Effector memory CD4-positive, alpha-beta T cell (primary cell): ENCODE measurements around the gene MED13L.
"Not testable (repeated sequence)": the region's sequence is repeated elsewhere in the genome, so short reads cannot be mapped to it uniquely, and the experiment has no call there.

Experiments used
- DNase-seq, 3 donors: peaks; one replicate each; pipeline ENCODE4 v3.0.0-alpha.2; 2020
- H3K27ac ChIP-seq: 2 replicates; pipeline ENCODE4 v1.7.0; 2013; ENCODE audit warnings: mild to moderate bottlenecking, low read length, moderate library complexity; ENCODE audit not compliant: insufficient read depth, poor library complexity, severe bottlenecking
- H3K27me3 ChIP-seq: replicated peaks from 2 replicates; pipeline ENCODE4 v1.7.0; 2013; ENCODE audit warnings: mild to moderate bottlenecking, low read length; ENCODE audit not compliant: insufficient read depth, control insufficient read depth, poor library complexity, severe bottlenecking
- H3K36me3 ChIP-seq: 2 replicates; pipeline ENCODE4 v1.7.0; 2013; ENCODE audit warnings: mild to moderate bottlenecking, low read length, moderate library complexity; ENCODE audit not compliant: control insufficient read depth, insufficient read depth
- H3K4me1 ChIP-seq: 2 replicates; pipeline ENCODE4 v1.7.0; 2013; ENCODE audit warnings: low read length, mild to moderate bottlenecking; ENCODE audit not compliant: control insufficient read depth, insufficient read depth, poor library complexity, severe bottlenecking
- H3K4me3 ChIP-seq: 2 replicates; pipeline ENCODE4 v1.7.0; 2013; ENCODE audit warnings: low read length, low read depth, mild to moderate bottlenecking; ENCODE audit not compliant: insufficient read depth, poor library complexity, severe bottlenecking
- H3K9me3 ChIP-seq: 2 replicates; pipeline ENCODE4 v1.7.0; 2013; ENCODE audit warnings: mild to moderate bottlenecking, low read length, moderate library complexity; ENCODE audit not compliant: control insufficient read depth

Gene MED13L

DNA sequence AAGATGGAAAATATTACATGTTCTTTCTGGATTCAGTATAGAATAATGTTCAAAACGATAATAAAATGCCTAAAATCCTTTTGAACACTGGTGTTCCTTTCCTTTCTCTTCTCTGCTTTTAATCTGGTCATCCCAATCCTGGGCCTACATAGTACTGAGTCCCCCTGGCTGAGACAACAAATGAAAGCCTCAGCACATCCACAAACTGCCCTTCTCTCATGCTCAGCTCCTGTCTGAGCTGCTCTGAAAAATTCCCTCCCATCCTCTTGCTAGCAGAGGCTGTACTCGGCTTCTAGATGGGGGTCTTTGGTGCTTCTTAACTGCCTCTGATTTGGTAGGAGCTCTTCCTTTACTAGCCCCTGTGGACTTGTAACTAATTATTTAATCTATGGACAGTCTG lies 232.3 kb downstream of the MED13L start:
- H3K27ac ChIP-seq = no peak overlapping the region
- no peaks in the 10 kb centered on the region for H3K9me3 ChIP-seq
- no peak for DNase-seq
- H3K27me3 ChIP-seq = no peaks in the 10 kb centered on the region
- no peaks in the 10 kb centered on the region for H3K4me1 ChIP-seq
- no peak overlapping the region for H3K4me3 ChIP-seq
- no peaks in the 10 kb centered on the region for H3K36me3 ChIP-seq

DNA sequence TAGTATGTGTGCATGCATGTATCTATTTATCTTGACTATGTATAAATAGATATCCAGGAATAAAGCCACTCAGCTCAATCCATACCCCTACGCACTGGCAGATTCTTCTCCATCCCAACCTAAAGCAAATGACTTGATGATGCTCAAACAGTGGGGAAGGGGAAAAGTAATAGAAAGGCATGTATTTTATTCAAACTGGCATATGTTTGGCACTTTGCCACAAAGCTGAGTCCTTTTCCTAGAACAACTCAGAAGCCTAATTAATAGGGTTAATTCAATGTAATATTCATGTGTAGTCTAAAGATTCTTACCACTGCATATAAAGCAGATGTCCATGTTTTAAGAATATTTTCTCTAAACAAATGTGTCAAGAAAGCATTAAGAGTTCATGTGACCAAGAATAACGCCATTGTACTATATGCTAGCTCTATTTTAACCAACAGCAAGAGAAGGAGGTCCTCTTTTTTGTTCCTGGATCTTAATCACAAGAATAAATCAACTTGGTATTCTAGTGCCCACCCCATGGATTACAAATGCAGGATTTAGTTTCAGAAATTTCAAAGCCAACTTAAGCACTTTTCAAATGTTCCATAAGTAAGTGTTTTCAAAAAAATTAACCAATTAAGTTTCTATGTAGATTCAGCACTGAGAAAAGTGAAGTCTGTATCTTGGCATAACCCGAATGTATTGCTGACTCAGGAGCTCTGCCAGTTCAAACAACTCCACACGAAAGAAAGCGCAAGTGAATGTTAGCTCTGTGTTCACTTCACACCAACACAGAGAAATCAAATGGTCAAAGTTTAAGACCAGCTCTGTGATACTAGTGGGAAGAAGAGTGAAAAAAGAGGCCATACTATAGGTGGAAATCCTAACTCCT lies 233.6 kb downstream of the MED13L start:
- DNase-seq = no peak
- no peaks in the 10 kb centered on the region for H3K27me3 ChIP-seq

DNA sequence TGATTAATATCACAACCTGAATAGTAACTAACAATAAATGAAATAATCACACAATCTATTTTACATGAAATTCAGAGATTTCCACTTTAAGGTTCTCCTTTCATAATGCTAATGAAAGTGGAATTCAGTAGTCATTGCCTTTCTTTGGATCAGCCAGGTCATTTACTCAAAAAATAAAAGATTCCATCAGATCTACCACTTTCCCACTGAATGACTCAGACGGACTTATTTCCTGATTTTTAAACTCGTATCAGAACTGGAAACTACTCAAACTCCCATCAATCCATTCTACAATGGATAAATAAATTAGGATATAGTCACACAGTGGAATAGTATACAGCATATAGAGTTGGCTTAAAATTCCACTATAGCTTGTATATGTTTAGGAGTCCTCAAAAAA lies 237.1 kb downstream of the MED13L start:
- Histone ChIP-seq H3K27me3 (no peaks in the 10 kb centered on the region), H3K4me3 (no peak overlapping the region), H3K4me1 (no peaks in the 10 kb centered on the region), H3K27ac (no peak overlapping the region), H3K36me3 (no peaks in the 10 kb centered on the region), H3K9me3 (no peaks in the 10 kb centered on the region)
- DNase-seq = no peak

More for the DNA sequence above, 233.6 kb downstream of the MED13L start:
- no peaks in the 10 kb centered on the region for H3K4me1 ChIP-seq
- no peaks in the 10 kb centered on the region for H3K36me3 ChIP-seq
- H3K9me3 ChIP-seq = no peaks in the 10 kb centered on the region
- no peak overlapping the region for H3K4me3 ChIP-seq
- no peak overlapping the region for H3K27ac ChIP-seq

DNA sequence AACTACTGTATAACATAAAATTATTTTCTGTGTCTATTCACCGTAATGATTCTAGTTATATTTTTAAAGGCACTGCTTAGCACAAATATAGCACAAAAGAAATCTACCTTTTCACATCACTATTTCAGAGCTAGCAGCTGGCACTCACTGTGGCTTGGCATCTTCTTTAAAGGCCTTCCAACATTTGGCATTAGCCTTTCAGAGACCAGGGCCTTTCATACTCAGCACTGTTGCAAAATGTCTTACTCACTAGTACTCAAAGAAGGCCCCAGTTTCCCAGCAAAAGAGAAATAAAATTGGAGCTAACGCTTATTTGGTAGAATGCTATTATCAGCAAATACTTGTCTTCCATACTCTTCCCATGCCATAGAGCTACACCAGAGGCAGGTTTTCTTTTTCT lies 238.4 kb downstream of the MED13L start:
- no peaks in the 10 kb centered on the region for H3K9me3 ChIP-seq
- no peaks in the 10 kb centered on the region for H3K4me1 ChIP-seq
- no peak for DNase-seq
- no peaks in the 10 kb centered on the region for H3K36me3 ChIP-seq
- no peak overlapping the region for H3K4me3 ChIP-seq
- H3K27me3 ChIP-seq = no peaks in the 10 kb centered on the region
- no peak overlapping the region for H3K27ac ChIP-seq

DNA sequence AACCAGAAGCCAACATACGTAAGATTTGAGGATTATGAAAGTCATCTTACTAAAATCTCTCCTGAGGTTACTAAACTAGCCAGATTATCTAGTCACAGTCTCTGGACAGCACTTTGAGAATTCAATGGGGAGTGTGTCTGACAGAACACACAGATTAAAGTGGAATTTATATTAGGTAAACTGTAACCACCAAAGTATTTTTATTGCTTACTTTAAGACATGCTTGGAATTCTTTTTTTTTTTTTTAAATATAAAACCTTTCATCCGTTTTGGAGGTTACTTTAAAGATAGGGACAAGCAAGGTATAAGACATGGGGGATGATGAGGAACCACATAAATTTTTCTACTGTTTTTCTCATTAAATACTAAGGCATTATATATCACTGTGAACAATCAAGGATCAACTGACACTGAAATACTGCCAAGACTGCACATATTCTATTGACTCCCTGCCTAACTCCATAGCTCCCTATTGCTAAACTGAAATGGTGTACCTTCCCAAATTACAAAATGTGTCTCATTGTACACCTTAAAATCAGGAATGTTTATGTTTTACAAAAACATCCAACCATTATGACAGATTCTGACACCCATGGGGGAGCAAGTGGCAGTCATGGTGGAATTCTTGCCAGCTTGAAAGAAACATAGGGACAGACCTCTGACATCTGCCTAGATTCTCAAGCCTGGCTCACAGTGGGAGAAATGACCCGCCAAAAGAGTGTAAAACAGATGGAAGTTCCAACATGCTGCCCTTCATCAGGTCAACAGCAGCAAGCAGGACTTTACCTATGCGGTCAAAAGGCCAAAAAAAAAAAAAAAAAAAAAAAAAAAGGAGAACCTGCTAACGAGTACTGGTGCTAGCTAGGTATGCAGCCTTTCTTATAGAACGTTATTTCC lies 239.3 kb downstream of the MED13L start:
- Histone ChIP-seq H3K27me3 (no peaks in the 10 kb centered on the region), H3K27ac (no peak overlapping the region), H3K9me3 (no peaks in the 10 kb centered on the region), H3K4me3 (no peak overlapping the region), H3K36me3 (no peaks in the 10 kb centered on the region), H3K4me1 (no peaks in the 10 kb centered on the region)
- no peak for DNase-seq

DNA sequence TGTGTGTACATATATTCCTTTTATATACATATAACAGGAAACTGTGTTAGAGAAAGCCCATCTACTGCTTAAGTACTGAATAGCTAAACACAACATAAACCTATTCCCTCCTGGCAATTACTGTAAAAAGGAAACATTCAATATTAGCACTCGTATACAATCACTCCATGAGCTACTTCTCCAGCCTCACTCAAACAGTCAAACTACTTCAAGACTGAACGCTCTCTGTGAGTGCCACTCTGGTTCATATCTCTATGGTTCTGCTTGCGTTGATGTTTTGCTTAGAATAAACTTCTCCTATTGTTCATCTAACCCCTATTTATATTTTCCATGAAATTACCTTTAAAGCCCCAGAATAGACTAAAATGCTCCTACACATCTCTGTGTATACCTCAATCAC lies 243.7 kb downstream of the MED13L start:
- no peak for DNase-seq
- Histone ChIP-seq H3K27me3 (no peaks in the 10 kb centered on the region), H3K4me1 (no peaks in the 10 kb centered on the region), H3K27ac (no peak overlapping the region), H3K36me3 (no peaks in the 10 kb centered on the region), H3K9me3 (no peaks in the 10 kb centered on the region), H3K4me3 (no peak overlapping the region)

DNA sequence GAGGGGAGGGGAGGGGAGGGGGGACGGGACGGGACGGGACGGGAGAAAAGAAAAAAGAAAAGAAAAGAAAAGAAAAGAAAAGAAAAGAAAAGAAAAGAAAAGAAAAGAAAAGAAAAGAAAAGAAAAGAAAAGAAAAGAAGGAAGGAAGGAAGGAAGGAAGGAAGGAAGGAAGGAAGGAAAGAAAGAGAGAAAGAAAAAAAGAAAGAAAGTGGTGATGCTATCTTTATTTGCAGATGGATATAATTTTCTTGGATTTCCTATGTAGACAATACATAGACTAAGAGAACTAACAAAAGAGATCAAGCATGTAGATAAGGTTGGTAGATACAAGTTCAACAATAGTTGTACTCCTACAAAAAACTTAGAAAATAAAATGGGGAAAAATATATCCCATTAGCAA lies 245.9 kb downstream of the MED13L start:
- DNase-seq = not testable (repeated sequence)

DNA sequence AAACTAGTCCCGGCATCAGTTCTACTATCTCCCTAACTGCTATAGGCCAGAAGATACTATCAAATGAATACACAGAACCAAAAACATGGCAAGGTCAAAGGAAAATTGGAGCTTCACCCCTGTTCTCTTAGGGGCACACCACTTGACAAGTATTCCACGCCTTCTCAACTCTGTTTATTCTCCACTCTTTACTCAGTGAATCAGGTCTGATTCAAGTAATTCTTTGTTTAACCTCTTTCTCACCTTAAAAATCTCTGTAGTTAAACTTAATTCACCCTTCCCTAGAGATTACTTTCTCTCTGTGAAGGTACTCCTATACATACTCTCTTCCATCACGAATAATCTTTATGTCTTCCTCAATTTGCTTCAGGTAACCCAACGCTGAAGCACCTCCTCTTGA lies 248.9 kb downstream of the MED13L start:
- H3K36me3 ChIP-seq = no peaks in the 10 kb centered on the region
- H3K4me3 ChIP-seq = no peak overlapping the region
- no peaks in the 10 kb centered on the region for H3K27me3 ChIP-seq
- no peak for DNase-seq
- H3K9me3 ChIP-seq = no peaks in the 10 kb centered on the region
- no peak overlapping the region for H3K27ac ChIP-seq
- no peaks in the 10 kb centered on the region for H3K4me1 ChIP-seq

More for the DNA sequence above, 245.9 kb downstream of the MED13L start:
- H3K9me3 ChIP-seq, H3K27ac ChIP-seq, H3K4me3 ChIP-seq, H3K27me3 ChIP-seq, H3K4me1 ChIP-seq, H3K36me3 ChIP-seq: not testable (repeated sequence)

DNA sequence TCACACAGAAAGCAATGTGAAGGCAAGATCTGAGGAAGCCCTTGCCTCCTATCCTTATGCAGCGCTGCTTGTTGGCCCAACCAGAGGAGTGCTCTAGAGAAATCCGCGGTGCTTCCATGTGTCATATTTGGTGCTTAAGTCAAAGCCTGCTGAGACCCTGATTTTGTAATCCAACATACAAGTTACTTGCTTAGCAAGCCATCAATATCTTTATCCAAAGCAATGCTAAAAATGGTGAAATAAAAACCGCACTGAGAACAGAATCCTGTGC lies 250.0 kb downstream of the MED13L start:
- Histone ChIP-seq H3K36me3 (no peaks in the 10 kb centered on the region), H3K9me3 (no peaks in the 10 kb centered on the region), H3K4me1 (no peaks in the 10 kb centered on the region), H3K4me3 (no peak overlapping the region), H3K27ac (no peak overlapping the region), H3K27me3 (no peaks in the 10 kb centered on the region)
- DNase-seq = no peak
